Bronchial epithelial cell (primary cell): ENCODE results near the gene PRICKLE2. TPM values are rescaled to one million over a fixed set of nuclear protein-coding genes. Genes with fewer than 3 reads are reported as not detected.
A peak's percentile ranks its signal among the peaks of the same experiment; 100 is the strongest.

ENCODE experiments used
- DNase-seq: peaks from one replicate; pipeline ENCODE4 v3.0.0-alpha.2; 2010; ENCODE audit warnings: low read depth
- FAIRE-seq: peaks from 2 replicates; lab custom pipeline; 2011; peaks lifted over from hg19 to GRCh38; lab: Jason Lieb, UNC
- H3K27me3 ChIP-seq: 2 replicates; pipeline ENCODE4 v1.5.1; 2011; ENCODE audit warnings: low read length; ENCODE audit not compliant: control insufficient read depth, insufficient read depth
- H3K36me3 ChIP-seq: 2 replicates; pipeline ENCODE4 v1.5.1; 2011; ENCODE audit warnings: low read length; ENCODE audit not compliant: control insufficient read depth, insufficient read depth
- H3K4me3 ChIP-seq: 2 replicates; pipeline ENCODE4 v1.5.1; 2011; ENCODE audit warnings: mild to moderate bottlenecking, low read depth, low read length, control low read depth
- total RNA-seq: library from RNA; depleted of rRNA; stranded (reverse); fragments of >200 nt; gene quantifications from 2 replicates; pipeline ENCODE4 v1.2.1, GENCODE V29; 2014
- TF ChIP-seq, protein P1 (sequence below): IDR thresholded peaks from 2 replicates; pipeline ENCODE4 v1.5.1; 2011; ENCODE audit warnings: mild to moderate bottlenecking, moderate library complexity, low read length, control low read depth, inconsistent platforms; ENCODE audit not compliant: insufficient read depth, severe bottlenecking

Gene PRICKLE2
- total RNA-seq, 1 donor from 2014 or later = 2.4 TPM

GRCh38 chr3:64086479-64087252 is 138.6 kb downstream of the PRICKLE2 start:
- Histone ChIP-seq H3K4me3 (no peak overlapping the region), H3K36me3 (no peaks in the 10 kb centered on the region), H3K27me3 (no peaks in the 10 kb centered on the region)
- FAIRE-seq (no peak), DNase-seq (no peak)
- TF ChIP-seq, protein P1, sequence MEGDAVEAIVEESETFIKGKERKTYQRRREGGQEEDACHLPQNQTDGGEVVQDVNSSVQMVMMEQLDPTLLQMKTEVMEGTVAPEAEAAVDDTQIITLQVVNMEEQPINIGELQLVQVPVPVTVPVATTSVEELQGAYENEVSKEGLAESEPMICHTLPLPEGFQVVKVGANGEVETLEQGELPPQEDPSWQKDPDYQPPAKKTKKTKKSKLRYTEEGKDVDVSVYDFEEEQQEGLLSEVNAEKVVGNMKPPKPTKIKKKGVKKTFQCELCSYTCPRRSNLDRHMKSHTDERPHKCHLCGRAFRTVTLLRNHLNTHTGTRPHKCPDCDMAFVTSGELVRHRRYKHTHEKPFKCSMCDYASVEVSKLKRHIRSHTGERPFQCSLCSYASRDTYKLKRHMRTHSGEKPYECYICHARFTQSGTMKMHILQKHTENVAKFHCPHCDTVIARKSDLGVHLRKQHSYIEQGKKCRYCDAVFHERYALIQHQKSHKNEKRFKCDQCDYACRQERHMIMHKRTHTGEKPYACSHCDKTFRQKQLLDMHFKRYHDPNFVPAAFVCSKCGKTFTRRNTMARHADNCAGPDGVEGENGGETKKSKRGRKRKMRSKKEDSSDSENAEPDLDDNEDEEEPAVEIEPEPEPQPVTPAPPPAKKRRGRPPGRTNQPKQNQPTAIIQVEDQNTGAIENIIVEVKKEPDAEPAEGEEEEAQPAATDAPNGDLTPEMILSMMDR = no peak

GRCh38 chr3:64084640-64085039 is 140.6 kb downstream of the PRICKLE2 start:
- FAIRE-seq (no peak), DNase-seq (peak; percentile 98)
- TF ChIP-seq, protein P1 = no peak
- no peaks in the 10 kb centered on the region for H3K27me3 ChIP-seq
- H3K36me3 ChIP-seq = no peaks in the 10 kb centered on the region
- H3K4me3 ChIP-seq = no peak overlapping the region

DNA sequence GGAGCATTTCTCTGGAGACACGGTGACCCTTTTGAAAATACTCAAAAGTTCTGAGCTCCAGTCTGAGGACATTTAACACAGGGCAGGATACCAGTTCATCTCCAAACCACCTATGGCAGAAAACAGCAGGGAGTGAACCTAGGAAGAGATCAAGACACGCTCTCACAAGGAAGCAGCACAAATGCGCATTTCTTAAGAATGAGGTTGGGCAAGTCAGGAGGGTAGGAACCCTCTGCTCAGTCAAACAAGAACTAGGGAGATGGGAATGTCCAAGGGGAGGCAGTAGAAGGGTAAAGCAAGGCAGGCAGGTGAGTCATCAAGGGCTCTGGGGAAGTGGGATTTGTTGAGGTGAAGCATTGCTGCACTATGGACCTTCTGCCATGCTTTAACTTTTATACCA is 141.7 kb downstream of the PRICKLE2 start:
- Histone ChIP-seq H3K36me3 (no peaks in the 10 kb centered on the region), H3K27me3 (no peaks in the 10 kb centered on the region), H3K4me3 (no peak overlapping the region)
- DNase-seq (no peak), FAIRE-seq (peak; percentile 58)
- TF ChIP-seq, protein P1 = no peak

DNA sequence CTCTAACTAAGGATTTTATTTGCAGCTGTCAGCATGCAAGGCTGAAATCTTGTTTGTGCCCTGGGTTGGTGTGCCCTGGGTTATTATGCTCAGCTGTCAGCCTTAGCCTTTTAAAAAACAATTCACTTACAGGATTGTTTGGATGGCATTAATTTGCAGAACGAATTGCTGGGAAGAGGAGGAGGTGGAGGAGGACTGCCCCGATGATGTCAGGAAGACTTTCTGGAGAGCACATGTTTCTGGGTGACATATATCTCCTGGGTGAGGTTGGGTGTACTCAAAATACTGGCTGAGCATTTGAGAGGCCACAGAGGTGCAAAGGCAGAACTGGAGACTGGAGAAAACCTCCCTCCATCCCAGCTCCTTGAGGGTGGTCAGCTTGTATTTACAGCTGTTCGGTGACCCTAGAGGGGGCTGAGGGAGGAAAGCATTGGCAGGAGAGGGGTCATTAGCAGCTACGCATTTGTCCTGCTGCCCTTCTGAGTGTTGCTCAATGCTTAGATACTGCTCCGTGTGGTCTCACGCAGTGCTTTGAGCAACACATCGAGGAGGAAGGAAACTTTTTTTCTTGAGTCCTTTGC is 142.2 kb downstream of the PRICKLE2 start:
- TF ChIP-seq, protein P1 = no peak
- DNase-seq = no peak
- Histone ChIP-seq H3K36me3 (no peaks in the 10 kb centered on the region), H3K27me3 (no peaks in the 10 kb centered on the region), H3K4me3 (no peak overlapping the region)
- FAIRE-seq = no peak

DNA sequence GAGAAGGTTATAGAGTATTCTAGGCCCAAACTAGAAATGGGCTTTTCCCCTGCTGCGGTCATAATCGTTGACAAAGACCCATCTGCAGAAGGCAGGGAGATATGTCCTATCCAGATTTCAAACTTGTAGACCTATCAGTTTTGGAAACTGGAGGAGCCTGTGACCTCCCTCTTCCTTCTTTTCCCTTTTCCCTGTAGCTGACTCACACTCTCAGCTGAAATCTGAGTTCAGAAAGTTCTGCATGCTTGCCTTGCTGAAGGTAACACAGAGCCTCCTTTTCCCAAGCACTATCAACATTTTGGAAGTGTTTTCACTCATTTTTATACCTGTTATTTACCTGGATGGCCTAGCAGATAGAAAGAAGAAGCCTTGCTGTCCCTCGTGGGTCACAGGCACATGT is 142.9 kb downstream of the PRICKLE2 start:
- DNase-seq (peak; percentile 20), FAIRE-seq (no peak)
- no peak overlapping the region for H3K4me3 ChIP-seq
- TF ChIP-seq, protein P1 = no peak
- no peaks in the 10 kb centered on the region for H3K27me3 ChIP-seq
- H3K36me3 ChIP-seq = no peaks in the 10 kb centered on the region
